Spleen (tissue), 7 donors: ENCODE data around the gene NPHS1.

ENCODE experiments used
- POLR2A ChIP-seq, 3 donors: fragments of 450-650 bp; IDR thresholded peaks; one replicate each; pipeline ENCODE4 v1.5.1; 2017; ENCODE audit warnings: antibody characterized with exemption in 3 of 3, mild to moderate bottlenecking in 1 of 3
- POLR2AphosphoS5 ChIP-seq, 3 donors: sonication (generic); formaldehyde crosslinking; IDR thresholded peaks; one replicate each; pipeline ENCODE4 v1.5.1; 2017; ENCODE audit warnings: antibody characterized with exemption in 3 of 3
- TF ChIP-seq, protein P1 (sequence below), 11 experiments: fragments of 200-600 bp in 7 of 11; fragments of 450-650 bp in 4 of 11; sonication (generic) in 4 of 11; IDR thresholded peaks in 8 of 11; conservative IDR thresholded peaks in 3 of 11; 1 replicate in 7 of 11; 2 replicates in 4 of 11; pipeline versions ENCODE4 v1.4.0 to v1.8.0; 2016 to 2021; ENCODE audit warnings: antibody characterized with exemption in 11 of 11, inconsistent platforms in 4 of 11, mild to moderate bottlenecking in 1 of 11
- donor health status: DM: no; HTN: no; CAD: no; lungs with moderate emphysema.
- donor health status: DM: no; HTN: no; CAD: no.
- donor health status: DM: no; HTN: no; CAD: no.

DNA sequence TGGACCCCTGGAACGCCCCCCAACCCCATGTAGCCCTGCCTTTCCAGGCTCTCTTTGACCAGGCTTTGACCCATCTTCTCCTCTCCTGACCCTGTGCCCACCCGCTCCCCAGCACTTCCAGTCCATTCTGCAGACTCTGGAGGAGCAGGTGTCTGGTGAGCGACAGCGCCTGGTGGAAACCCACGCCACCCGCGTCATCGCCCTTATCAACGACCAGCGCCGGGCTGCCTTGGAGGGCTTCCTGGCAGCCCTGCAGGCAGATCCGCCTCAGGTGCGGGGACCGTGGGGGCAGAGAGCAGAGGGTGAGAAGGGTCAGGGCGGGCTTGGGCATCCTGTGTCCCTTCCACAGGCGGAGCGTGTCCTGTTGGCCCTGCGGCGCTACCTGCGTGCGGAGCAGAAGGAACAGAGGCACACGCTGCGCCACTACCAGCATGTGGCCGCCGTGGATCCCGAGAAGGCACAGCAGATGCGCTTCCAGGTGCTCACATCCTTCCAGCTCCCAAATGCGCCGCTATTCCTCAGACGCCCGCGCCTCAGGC, 22.2 kb upstream of the NPHS1 start:
- TF ChIP-seq, protein P1, sequence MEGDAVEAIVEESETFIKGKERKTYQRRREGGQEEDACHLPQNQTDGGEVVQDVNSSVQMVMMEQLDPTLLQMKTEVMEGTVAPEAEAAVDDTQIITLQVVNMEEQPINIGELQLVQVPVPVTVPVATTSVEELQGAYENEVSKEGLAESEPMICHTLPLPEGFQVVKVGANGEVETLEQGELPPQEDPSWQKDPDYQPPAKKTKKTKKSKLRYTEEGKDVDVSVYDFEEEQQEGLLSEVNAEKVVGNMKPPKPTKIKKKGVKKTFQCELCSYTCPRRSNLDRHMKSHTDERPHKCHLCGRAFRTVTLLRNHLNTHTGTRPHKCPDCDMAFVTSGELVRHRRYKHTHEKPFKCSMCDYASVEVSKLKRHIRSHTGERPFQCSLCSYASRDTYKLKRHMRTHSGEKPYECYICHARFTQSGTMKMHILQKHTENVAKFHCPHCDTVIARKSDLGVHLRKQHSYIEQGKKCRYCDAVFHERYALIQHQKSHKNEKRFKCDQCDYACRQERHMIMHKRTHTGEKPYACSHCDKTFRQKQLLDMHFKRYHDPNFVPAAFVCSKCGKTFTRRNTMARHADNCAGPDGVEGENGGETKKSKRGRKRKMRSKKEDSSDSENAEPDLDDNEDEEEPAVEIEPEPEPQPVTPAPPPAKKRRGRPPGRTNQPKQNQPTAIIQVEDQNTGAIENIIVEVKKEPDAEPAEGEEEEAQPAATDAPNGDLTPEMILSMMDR (IDR thresholded peaks at IDR 0.05 in 8 of 11, conservative IDR thresholded peaks at IDR 0.05 in 3 of 11) = no peak
- TF ChIP-seq POLR2AphosphoS5 (IDR thresholded peaks at IDR 0.05) (no peak), POLR2A (IDR thresholded peaks at IDR 0.05) (no peak)
